Fibroblast of lung (primary cell): ENCODE data around the gene CDS2. TPM values are rescaled to one million over a fixed set of nuclear protein-coding genes. Genes with fewer than 3 reads are reported as not detected.
A peak's percentile ranks its signal among the peaks of the same experiment; 100 is the strongest.

Experiments used
- DNase-seq, 2 donors: peaks; one replicate each; pipeline versions ENCODE4 v3.0.0 to v3.0.0-alpha.2; 2010; ENCODE audit warnings: low read depth in 2 of 2
- H2AFZ ChIP-seq: 2 replicates; pipeline ENCODE4 v1.5.1; 2012; ENCODE audit warnings: low read length, control low read depth, inconsistent platforms
- H3K27ac ChIP-seq: 2 replicates; pipeline ENCODE4 v1.5.1; 2011; ENCODE audit warnings: low read length, control low read depth; ENCODE audit not compliant: insufficient read depth
- H3K27me3 ChIP-seq: 2 replicates; pipeline ENCODE4 v1.5.1; 2011; ENCODE audit warnings: mild to moderate bottlenecking, low read length; ENCODE audit not compliant: control insufficient read depth, insufficient read depth
- H3K36me3 ChIP-seq: 2 replicates; pipeline ENCODE4 v1.5.1; 2011; ENCODE audit warnings: low read length; ENCODE audit not compliant: control insufficient read depth, insufficient read depth
- H3K4me1 ChIP-seq: 2 replicates; pipeline ENCODE4 v1.5.1; 2011; ENCODE audit warnings: low read length; ENCODE audit not compliant: control insufficient read depth, insufficient read depth; ENCODE audit errors: extremely low read depth
- H3K4me2 ChIP-seq: 2 replicates; pipeline ENCODE4 v1.5.1; 2011; ENCODE audit warnings: low read length, control low read depth; ENCODE audit not compliant: insufficient read depth; ENCODE audit errors: extremely low read depth
- H3K4me3 ChIP-seq, 4 experiments: fragments of 200-600 bp in 1 of 4; sonication (generic) in 1 of 4; replicated peaks in 1 of 4; 2 replicates each; pipeline ENCODE4 v1.5.1; 2011 to 2016; ENCODE audit warnings: low read length in 4 of 4, low read depth in 3 of 4, mild to moderate bottlenecking in 3 of 4, control low read depth in 2 of 4, inconsistent platforms in 1 of 4, mixed read lengths in 1 of 4; ENCODE audit not compliant: insufficient read depth in 1 of 4; ENCODE audit errors: control extremely low read depth in 1 of 4
- H3K79me2 ChIP-seq: 2 replicates; pipeline ENCODE4 v1.5.1; 2012; ENCODE audit warnings: mild to moderate bottlenecking, low read length, inconsistent platforms; ENCODE audit not compliant: control insufficient read depth, insufficient read depth
- H3K9ac ChIP-seq: 2 replicates; pipeline ENCODE4 v1.5.1; 2011; ENCODE audit warnings: mild to moderate bottlenecking, low read length, control low read depth; ENCODE audit not compliant: insufficient read depth
- H3K9me3 ChIP-seq: 2 replicates; pipeline ENCODE4 v1.5.1; 2012; ENCODE audit warnings: low read depth, low read length; ENCODE audit not compliant: control insufficient read depth, insufficient read depth
- H4K20me1 ChIP-seq: 2 replicates; pipeline ENCODE4 v1.5.1; 2011; ENCODE audit warnings: low read length; ENCODE audit not compliant: control insufficient read depth, insufficient read depth; ENCODE audit errors: extremely low read depth
- EZH2 ChIP-seq: IDR thresholded peaks from 2 replicates; pipeline ENCODE4 v1.5.1; 2012; ENCODE audit warnings: low read length, control low read depth, mild to moderate bottlenecking; ENCODE audit errors: missing control alignments
- polyA plus RNA-seq, 2 donors: library from polyadenylated mRNA; depleted of rRNA in 1 of 2; stranded (reverse) in 1 of 2; unstranded in 1 of 2; fragments of >200 nt; gene quantifications; 2 replicates each; pipeline ENCODE4 v1.2.1, GENCODE V29; 2011 to 2012; ENCODE audit warnings: missing spikeins in 1 of 2
- total RNA-seq: library from RNA; depleted of rRNA; stranded (reverse); fragments of >200 nt; gene quantifications from 2 replicates; pipeline ENCODE4 v1.2.1, GENCODE V29; 2014
- TF ChIP-seq, protein P1 (sequence below), 2 donors: IDR thresholded peaks in 1 of 2; conservative IDR thresholded peaks in 1 of 2; 1 replicate in 1 of 2; 2 replicates in 1 of 2; pipeline ENCODE4 v1.5.1; 2011 to 2012; ENCODE audit warnings: low read length in 2 of 2, control low read depth in 1 of 2, inconsistent platforms in 1 of 2, low read depth in 1 of 2, mild to moderate bottlenecking in 1 of 2

CDS2 gene
- total and polyA plus RNA-seq, 2 donors (not counting 1 experiment from before 2014, with no cell fraction given) = 32.7 to 59.7 TPM

DNA sequence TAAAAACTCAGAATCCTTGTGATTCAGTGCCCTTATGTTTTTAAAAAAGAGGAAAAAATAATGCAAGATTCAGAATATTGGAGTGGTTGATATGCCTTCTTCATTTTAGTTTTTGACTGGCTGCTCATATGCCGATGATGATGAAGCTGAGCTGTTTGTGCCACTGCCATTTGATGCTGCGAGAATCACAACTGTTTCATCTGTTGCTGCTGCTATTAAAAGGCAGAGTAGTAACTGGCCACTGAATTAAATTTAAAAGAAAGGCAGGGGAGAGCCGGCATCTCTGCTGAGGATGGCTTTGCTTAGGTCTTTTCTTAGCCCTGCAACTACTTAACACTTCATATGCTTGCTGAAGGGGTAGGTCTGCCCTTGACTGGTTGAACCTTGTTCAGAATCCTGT lies 33.1 kb downstream of the CDS2 start:
- no peaks in the 10 kb centered on the region for H4K20me1 ChIP-seq

DNA sequence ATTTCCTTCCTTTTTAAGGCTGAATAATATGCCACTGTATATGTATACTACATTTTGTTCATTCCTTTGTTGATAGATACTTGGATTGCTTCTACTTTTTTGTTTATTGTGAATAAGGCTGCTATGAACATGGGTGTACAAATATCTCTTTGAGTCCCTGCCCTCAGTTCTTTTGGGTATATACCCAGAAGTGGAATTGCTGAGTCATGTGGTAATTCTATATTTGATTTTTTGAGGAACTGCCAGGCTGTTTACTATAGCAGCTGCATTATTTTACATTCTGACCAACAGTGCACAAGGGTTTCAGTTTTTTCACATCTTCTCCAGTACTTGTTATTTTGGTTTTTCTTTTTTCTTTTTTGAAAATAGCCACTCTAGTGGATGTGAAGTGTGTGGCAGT lies 34.1 kb downstream of the CDS2 start:
- peak in 1 of 2 donors; percentile 45 for DNase-seq
- Histone ChIP-seq H4K20me1 (no peaks in the 10 kb centered on the region), H3K27ac (no peak overlapping the region), H3K4me3 (no peak overlapping the region), H3K9ac (no peak overlapping the region), H3K27me3 (no peaks in the 10 kb centered on the region), H3K9me3 (no peaks in the 10 kb centered on the region), H2AFZ (no peak overlapping the region), H3K4me2 (no peak overlapping the region), H3K79me2 (peaks cover 26% of the 10 kb centered on the region), H3K4me1 (peaks cover 14% of the 10 kb centered on the region), H3K36me3 (no peaks in the 10 kb centered on the region)
- no peak for TF ChIP-seq EZH2

More for the DNA sequence above, 33.1 kb downstream of the CDS2 start:
- DNase-seq = no peak
- Histone ChIP-seq H3K36me3 (no peaks in the 10 kb centered on the region), H3K4me3 (no peak overlapping the region), H3K4me2 (no peak overlapping the region), H3K9me3 (no peaks in the 10 kb centered on the region), H3K27me3 (no peaks in the 10 kb centered on the region), H3K9ac (no peak overlapping the region), H3K79me2 (peaks cover 26% of the 10 kb centered on the region), H3K27ac (no peak overlapping the region), H3K4me1 (peaks cover 14% of the 10 kb centered on the region), H2AFZ (no peak overlapping the region)
- TF ChIP-seq, protein P1, sequence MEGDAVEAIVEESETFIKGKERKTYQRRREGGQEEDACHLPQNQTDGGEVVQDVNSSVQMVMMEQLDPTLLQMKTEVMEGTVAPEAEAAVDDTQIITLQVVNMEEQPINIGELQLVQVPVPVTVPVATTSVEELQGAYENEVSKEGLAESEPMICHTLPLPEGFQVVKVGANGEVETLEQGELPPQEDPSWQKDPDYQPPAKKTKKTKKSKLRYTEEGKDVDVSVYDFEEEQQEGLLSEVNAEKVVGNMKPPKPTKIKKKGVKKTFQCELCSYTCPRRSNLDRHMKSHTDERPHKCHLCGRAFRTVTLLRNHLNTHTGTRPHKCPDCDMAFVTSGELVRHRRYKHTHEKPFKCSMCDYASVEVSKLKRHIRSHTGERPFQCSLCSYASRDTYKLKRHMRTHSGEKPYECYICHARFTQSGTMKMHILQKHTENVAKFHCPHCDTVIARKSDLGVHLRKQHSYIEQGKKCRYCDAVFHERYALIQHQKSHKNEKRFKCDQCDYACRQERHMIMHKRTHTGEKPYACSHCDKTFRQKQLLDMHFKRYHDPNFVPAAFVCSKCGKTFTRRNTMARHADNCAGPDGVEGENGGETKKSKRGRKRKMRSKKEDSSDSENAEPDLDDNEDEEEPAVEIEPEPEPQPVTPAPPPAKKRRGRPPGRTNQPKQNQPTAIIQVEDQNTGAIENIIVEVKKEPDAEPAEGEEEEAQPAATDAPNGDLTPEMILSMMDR (conservative IDR thresholded peaks at IDR 0.05 in 1 of 2, IDR thresholded peaks at IDR 0.05 in 1 of 2; ENCODE audit: low read depth in 1 of 2, low read length in 2 of 2) = no peak
- no peak for TF ChIP-seq EZH2

- Histone ChIP-seq H4K20me1 (no peaks in the 10 kb centered on the region), H3K27me3 (no peaks in the 10 kb centered on the region), H3K4me1 (peaks cover 8% of the 10 kb centered on the region), H3K4me3 (no peak overlapping the region), H3K27ac (no peak overlapping the region), H3K9me3 (no peaks in the 10 kb centered on the region), H3K4me2 (no peak overlapping the region), H3K9ac (no peak overlapping the region), H3K36me3 (no peaks in the 10 kb centered on the region), H2AFZ (no peak overlapping the region), H3K79me2 (peaks cover 21% of the 10 kb centered on the region)
- TF ChIP-seq, protein P1 (conservative IDR thresholded peaks at IDR 0.05 in 1 of 2, IDR thresholded peaks at IDR 0.05 in 1 of 2; ENCODE audit: low read depth in 1 of 2, low read length in 2 of 2) = no peak
- no peak for TF ChIP-seq EZH2
- no peak for DNase-seq
Observed at GRCh38 chr20:5161536-5162164, 34.8 kb downstream of the CDS2 start.
